ENCODE measurements around the gene LCN10.

The LCN10 gene

DNA sequence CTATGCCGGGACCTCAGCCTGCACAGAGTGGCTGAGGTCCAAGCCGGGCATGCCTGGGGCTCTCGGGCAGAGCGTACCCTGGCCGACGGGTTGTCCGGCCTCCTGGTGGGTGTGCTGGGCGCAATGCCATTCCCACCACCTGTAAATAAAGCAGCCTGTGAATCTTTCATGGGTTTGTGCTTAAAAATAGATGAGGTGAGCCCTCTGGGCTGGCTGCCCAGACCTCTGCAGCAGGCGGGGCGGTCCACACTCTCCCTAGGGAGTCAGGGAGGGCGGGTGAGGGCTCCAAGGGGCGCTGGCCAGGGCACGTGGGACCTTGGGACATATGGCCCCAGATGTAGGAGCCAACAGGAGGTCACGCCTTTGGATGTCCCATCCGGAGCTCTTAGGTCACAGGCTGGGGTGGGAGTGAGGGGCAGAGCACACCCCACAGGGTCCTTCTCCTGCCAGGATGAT, 51.9 kb downstream of the LCN10 start:
- H3K9ac ChIP-seq (ENCODE audit: low read length), result no peak overlapping the region
- H3K27me3 ChIP-seq (ENCODE audit: insufficient read depth, low read length), result peaks cover 15% of the 10 kb centered on the region; the same call in 1 of the 2 replicates
- H3F3A ChIP-seq (ENCODE audit: insufficient read depth, low read length), result no peaks in the 10 kb centered on the region
- no peak overlapping the region for H3K4me3 ChIP-seq (ENCODE audit: low read depth, low read length, poor library complexity, severe bottlenecking)
- H3K9me3 ChIP-seq (ENCODE audit: low read length), result no peaks in the 10 kb centered on the region
- no peaks in the 10 kb centered on the region for H3K9me2 ChIP-seq (ENCODE audit: low read depth, low read length)
- no peaks in the 10 kb centered on the region for H4K20me1 ChIP-seq (ENCODE audit: insufficient read depth, low read length)
- H3K79me2 ChIP-seq (ENCODE audit: insufficient read depth, low read length), result no peaks in the 10 kb centered on the region
- H3K36me3 ChIP-seq (ENCODE audit: insufficient read depth, low read length), result no peaks in the 10 kb centered on the region
- H3K4me1 ChIP-seq (ENCODE audit: insufficient read depth, low read length, severe bottlenecking), result peaks cover 7% of the 10 kb centered on the region
- no peak overlapping the region for H3K4me2 ChIP-seq (ENCODE audit: low read length)
- TF ChIP-seq EZH2 (IDR thresholded peaks at IDR 0.05; ENCODE audit: borderline replicate concordance, low read length), result no peak
- TF ChIP-seq, protein P1, sequence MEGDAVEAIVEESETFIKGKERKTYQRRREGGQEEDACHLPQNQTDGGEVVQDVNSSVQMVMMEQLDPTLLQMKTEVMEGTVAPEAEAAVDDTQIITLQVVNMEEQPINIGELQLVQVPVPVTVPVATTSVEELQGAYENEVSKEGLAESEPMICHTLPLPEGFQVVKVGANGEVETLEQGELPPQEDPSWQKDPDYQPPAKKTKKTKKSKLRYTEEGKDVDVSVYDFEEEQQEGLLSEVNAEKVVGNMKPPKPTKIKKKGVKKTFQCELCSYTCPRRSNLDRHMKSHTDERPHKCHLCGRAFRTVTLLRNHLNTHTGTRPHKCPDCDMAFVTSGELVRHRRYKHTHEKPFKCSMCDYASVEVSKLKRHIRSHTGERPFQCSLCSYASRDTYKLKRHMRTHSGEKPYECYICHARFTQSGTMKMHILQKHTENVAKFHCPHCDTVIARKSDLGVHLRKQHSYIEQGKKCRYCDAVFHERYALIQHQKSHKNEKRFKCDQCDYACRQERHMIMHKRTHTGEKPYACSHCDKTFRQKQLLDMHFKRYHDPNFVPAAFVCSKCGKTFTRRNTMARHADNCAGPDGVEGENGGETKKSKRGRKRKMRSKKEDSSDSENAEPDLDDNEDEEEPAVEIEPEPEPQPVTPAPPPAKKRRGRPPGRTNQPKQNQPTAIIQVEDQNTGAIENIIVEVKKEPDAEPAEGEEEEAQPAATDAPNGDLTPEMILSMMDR (IDR thresholded peaks at IDR 0.05; ENCODE audit: low read length), result no peak
- no peak overlapping the region for H3K27ac ChIP-seq (ENCODE audit: low read depth, low read length, poor library complexity, severe bottlenecking)
- no peak overlapping the region for H2AFZ ChIP-seq (ENCODE audit: low read length)

DNA sequence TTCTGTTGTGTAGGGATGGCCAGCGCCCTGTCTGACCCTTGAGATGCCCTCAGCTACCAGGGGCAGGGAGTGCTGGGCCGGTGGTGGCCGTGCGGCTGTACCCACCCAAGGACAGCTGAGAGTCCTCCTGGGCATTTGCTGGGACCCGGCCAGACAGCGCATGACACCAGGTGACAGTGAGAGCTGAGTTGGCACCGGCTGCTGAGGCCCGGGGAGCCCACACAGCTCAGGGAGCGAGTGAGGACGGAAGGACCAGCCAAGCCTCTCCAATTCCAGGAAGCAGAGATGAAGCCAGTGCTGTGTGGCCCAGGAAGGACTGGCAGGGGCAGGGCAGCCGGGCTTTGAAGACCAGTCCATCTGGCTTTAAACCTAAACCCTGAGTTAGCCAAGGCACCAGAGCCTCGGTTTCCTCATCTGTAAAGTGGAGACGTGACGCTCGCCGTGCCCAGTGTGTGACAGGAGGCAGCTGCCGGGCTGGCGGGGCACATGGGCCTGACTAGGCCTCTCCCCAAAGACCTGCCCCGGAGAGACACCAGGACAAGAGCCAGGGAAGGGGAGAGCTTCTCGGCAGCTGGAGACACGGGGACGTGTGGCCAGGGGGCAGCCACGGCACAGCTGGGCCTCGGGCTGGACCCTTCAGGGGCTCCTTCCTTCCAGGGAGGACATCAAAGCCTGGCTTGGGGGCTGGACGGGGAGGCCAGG, 52.5 kb downstream of the LCN10 start:
- Histone ChIP-seq H3K4me3 (ENCODE audit: low read depth, low read length, poor library complexity, severe bottlenecking) (no peak overlapping the region), H3K4me2 (ENCODE audit: low read length) (no peak overlapping the region), H3F3A (ENCODE audit: insufficient read depth, low read length) (no peaks in the 10 kb centered on the region), H3K9ac (ENCODE audit: low read length) (no peak overlapping the region), H3K36me3 (ENCODE audit: insufficient read depth, low read length) (no peaks in the 10 kb centered on the region), H3K9me3 (ENCODE audit: low read length) (no peaks in the 10 kb centered on the region), H3K27ac (ENCODE audit: low read depth, low read length, poor library complexity, severe bottlenecking) (no peak overlapping the region), H3K9me2 (ENCODE audit: low read depth, low read length) (no peaks in the 10 kb centered on the region), H3K79me2 (ENCODE audit: insufficient read depth, low read length) (no peaks in the 10 kb centered on the region), H3K27me3 (ENCODE audit: insufficient read depth, low read length) (peaks cover 19% of the 10 kb centered on the region; the same call in 1 of the 2 replicates), H2AFZ (ENCODE audit: low read length) (no peak overlapping the region), H3K4me1 (ENCODE audit: insufficient read depth, low read length, severe bottlenecking) (peaks cover 7% of the 10 kb centered on the region), H4K20me1 (ENCODE audit: insufficient read depth, low read length) (no peaks in the 10 kb centered on the region)
- TF ChIP-seq, protein P1 (IDR thresholded peaks at IDR 0.05; ENCODE audit: low read length), result no peak
- no peak for TF ChIP-seq EZH2 (IDR thresholded peaks at IDR 0.05; ENCODE audit: borderline replicate concordance, low read length)

DNA sequence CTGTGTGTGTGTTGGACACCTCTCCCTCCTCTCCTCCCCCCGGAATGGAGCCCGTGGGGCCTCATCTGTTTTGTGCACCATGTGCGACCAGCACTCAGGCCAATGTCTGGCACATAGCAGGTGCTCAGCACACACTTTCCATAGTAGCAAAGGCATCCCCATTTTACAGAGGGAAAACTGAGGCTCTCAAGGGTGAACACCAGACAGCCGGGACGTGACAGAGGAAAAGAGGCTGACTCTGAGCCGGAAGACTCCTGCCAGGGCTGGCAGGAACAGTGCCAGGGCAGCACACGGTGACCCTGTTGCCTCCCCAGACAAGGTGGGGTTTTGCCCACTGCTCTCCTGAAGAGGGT, 53.7 kb downstream of the LCN10 start:
- peaks cover 7% of the 10 kb centered on the region for H3K4me1 ChIP-seq (ENCODE audit: insufficient read depth, low read length, severe bottlenecking)

More for the DNA sequence above, 53.7 kb downstream of the LCN10 start:
- Histone ChIP-seq H3F3A (ENCODE audit: insufficient read depth, low read length) (no peaks in the 10 kb centered on the region), H4K20me1 (ENCODE audit: insufficient read depth, low read length) (no peaks in the 10 kb centered on the region), H2AFZ (ENCODE audit: low read length) (no peak overlapping the region), H3K4me3 (ENCODE audit: low read depth, low read length, poor library complexity, severe bottlenecking) (no peak overlapping the region), H3K79me2 (ENCODE audit: insufficient read depth, low read length) (no peaks in the 10 kb centered on the region), H3K9me2 (ENCODE audit: low read depth, low read length) (no peaks in the 10 kb centered on the region), H3K9me3 (ENCODE audit: low read length) (no peaks in the 10 kb centered on the region), H3K27me3 (ENCODE audit: insufficient read depth, low read length) (peaks cover 24% of the 10 kb centered on the region; the same call in 1 of the 2 replicates), H3K4me2 (ENCODE audit: low read length) (no peak overlapping the region), H3K36me3 (ENCODE audit: insufficient read depth, low read length) (no peaks in the 10 kb centered on the region), H3K9ac (ENCODE audit: low read length) (no peak overlapping the region), H3K27ac (ENCODE audit: low read depth, low read length, poor library complexity, severe bottlenecking) (no peak overlapping the region)
- TF ChIP-seq, protein P1 (IDR thresholded peaks at IDR 0.05; ENCODE audit: low read length), result no peak
- TF ChIP-seq EZH2 (IDR thresholded peaks at IDR 0.05; ENCODE audit: borderline replicate concordance, low read length), result no peak
